ENCODE data around the gene FGF12.

DNA sequence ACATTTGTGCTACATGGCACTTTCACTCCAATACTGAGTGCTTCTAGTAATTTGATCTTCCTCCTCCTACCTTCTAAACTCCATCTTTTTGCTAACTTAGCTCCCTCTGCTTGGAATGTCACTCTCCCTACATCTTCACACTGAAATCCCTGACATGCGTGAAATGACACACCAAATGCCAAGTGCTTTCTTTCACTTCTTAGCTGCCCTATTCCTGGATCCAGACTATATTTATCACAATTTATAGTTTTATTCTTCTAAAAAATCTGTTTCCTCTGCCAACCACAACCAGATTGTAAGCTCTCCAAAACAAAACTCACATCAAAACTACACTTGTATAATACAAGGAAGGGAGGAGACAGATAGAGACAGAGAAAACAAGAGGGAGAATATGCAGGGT lies 387.3 kb downstream of the FGF12 start:
- no peak for TF ChIP-seq POLR2AphosphoS5 (IDR thresholded peaks at IDR 0.05)
- TF ChIP-seq, protein P1, sequence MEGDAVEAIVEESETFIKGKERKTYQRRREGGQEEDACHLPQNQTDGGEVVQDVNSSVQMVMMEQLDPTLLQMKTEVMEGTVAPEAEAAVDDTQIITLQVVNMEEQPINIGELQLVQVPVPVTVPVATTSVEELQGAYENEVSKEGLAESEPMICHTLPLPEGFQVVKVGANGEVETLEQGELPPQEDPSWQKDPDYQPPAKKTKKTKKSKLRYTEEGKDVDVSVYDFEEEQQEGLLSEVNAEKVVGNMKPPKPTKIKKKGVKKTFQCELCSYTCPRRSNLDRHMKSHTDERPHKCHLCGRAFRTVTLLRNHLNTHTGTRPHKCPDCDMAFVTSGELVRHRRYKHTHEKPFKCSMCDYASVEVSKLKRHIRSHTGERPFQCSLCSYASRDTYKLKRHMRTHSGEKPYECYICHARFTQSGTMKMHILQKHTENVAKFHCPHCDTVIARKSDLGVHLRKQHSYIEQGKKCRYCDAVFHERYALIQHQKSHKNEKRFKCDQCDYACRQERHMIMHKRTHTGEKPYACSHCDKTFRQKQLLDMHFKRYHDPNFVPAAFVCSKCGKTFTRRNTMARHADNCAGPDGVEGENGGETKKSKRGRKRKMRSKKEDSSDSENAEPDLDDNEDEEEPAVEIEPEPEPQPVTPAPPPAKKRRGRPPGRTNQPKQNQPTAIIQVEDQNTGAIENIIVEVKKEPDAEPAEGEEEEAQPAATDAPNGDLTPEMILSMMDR (IDR thresholded peaks at IDR 0.05), result no peak

All from breast epithelium (tissue), 3 donors.